Thoracic aorta (tissue), 2 donors: Measurements from ENCODE around the gene GFRA3. TPM values are rescaled to one million over a fixed set of nuclear protein-coding genes. Genes with fewer than 3 reads are reported as not detected.

Experiments used
- ATAC-seq: fragments of 150-250 bp; one replicate; pipeline ENCODE4 v1.8.0; 2017; ENCODE audit warnings: low read depth; ENCODE audit not compliant: insufficient number of reproducible peaks, low FRiP score
- DNase-seq: peaks from one replicate; pipeline ENCODE4 v3.0.0-alpha.2; 2020; ENCODE audit warnings: low spot score
- H3K27ac ChIP-seq, 2 donors: fragments of 200-600 bp; sonication (generic); 1 replicate in 1 of 2; 2 replicates in 1 of 2; pipeline ENCODE4 v1.5.1; 2016; ENCODE audit warnings: mild to moderate bottlenecking in 2 of 2, moderate library complexity in 2 of 2
- H3K27me3 ChIP-seq: fragments of 200-600 bp; sonication (generic); replicated peaks from 2 replicates; pipeline ENCODE4 v1.6.0; 2016; ENCODE audit warnings: mild to moderate bottlenecking; ENCODE audit not compliant: insufficient read depth
- H3K36me3 ChIP-seq: fragments of 200-600 bp; sonication (generic); one replicate; pipeline ENCODE4 v1.5.1; 2016
- H3K4me1 ChIP-seq, 2 donors: fragments of 200-600 bp; sonication (generic); 1 replicate in 1 of 2; 2 replicates in 1 of 2; pipeline versions ENCODE4 v1.5.1 to v1.6.0; 2016; ENCODE audit warnings: low read depth in 2 of 2, mild to moderate bottlenecking in 1 of 2; ENCODE audit not compliant: control insufficient read depth in 1 of 2
- H3K4me3 ChIP-seq: fragments of 200-600 bp; sonication (generic); 2 replicates; pipeline ENCODE4 v1.5.1; 2016; ENCODE audit warnings: mild to moderate bottlenecking
- H3K9me3 ChIP-seq: fragments of 200-600 bp; sonication (generic); 2 replicates; pipeline ENCODE4 v1.5.1; 2016
- CTCF ChIP-seq: fragments of 200-600 bp; sonication (generic); IDR thresholded peaks from one replicate; pipeline ENCODE4 v1.5.1; 2019; ENCODE audit warnings: antibody characterized with exemption
- total RNA-seq, 2 donors: library from RNA; depleted of rRNA; stranded (reverse); fragments of >200 nt; gene quantifications; one replicate each; pipeline versions ENCODE4 v1.1.0 to v1.2.3, GENCODE V29; 2016

GFRA3 gene
- total RNA-seq, 2 donors from 2014 or later: 0.27 TPM; not detected in 1

GRCh38 chr5:138303372-138303771 lies 29.0 kb upstream of the GFRA3 start:
- Histone ChIP-seq H3K4me1 (peaks cover 0 to 5% of the 10 kb centered on the region in 2 donors), H3K4me3 (no peak overlapping the region), H3K9me3 (no peaks in the 10 kb centered on the region), H3K27me3 (no peaks in the 10 kb centered on the region), H3K36me3 (no peaks in the 10 kb centered on the region), H3K27ac (no peak overlapping the region)
- DNase-seq: no peak
- ATAC-seq: no peak
- no peak for TF ChIP-seq CTCF

- no peaks in the 10 kb centered on the region for H3K27me3 ChIP-seq
- H3K4me1 ChIP-seq: no peaks in the 10 kb centered on the region
- no peaks in the 10 kb centered on the region for H3K9me3 ChIP-seq
- H3K36me3 ChIP-seq: no peaks in the 10 kb centered on the region
- ATAC-seq: no peak
- no peak overlapping the region for H3K4me3 ChIP-seq
- no peak overlapping the region for H3K27ac ChIP-seq
- DNase-seq: no peak
- no peak for TF ChIP-seq CTCF
Measured at GRCh38 chr5:138289296-138289695, 14.9 kb upstream of the GFRA3 start.

DNA sequence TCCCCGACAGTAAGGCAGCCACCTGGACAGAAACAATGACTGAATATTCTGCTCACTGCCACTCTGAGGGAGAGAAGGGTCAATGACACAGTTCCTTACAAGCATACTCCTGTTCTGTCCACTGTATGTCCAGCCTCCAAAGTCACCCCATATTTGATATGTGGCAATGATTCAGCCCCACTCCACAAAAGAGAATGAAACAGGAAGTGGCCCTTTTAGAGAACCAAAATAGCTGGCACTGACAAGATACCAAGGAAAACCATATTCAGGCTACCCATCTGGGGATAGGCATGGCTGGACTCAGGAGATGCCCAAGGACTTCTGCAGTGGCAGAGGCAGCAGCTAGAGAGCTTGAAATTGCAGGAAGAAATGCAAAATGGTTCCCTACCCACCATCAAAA lies 12.8 kb upstream of the GFRA3 start:
- no peaks in the 10 kb centered on the region for H3K36me3 ChIP-seq
- ATAC-seq (no peak), DNase-seq (no peak)
- no peaks in the 10 kb centered on the region for H3K9me3 ChIP-seq
- H3K4me3 ChIP-seq: no peak overlapping the region
- no peak for TF ChIP-seq CTCF
- H3K27me3 ChIP-seq: no peaks in the 10 kb centered on the region
- H3K27ac ChIP-seq: no peak overlapping the region
- H3K4me1 ChIP-seq: no peaks in the 10 kb centered on the region

- H3K27me3 ChIP-seq: no peaks in the 10 kb centered on the region
- no peak overlapping the region for H3K4me3 ChIP-seq
- no peaks in the 10 kb centered on the region for H3K36me3 ChIP-seq
- no peak for TF ChIP-seq CTCF
- ATAC-seq (no peak), DNase-seq (no peak)
- H3K4me1 ChIP-seq: no peaks in the 10 kb centered on the region
- H3K27ac ChIP-seq: no peak overlapping the region
- H3K9me3 ChIP-seq: no peaks in the 10 kb centered on the region
Measured at GRCh38 chr5:138282920-138283742, 8.7 kb upstream of the GFRA3 start.

DNA sequence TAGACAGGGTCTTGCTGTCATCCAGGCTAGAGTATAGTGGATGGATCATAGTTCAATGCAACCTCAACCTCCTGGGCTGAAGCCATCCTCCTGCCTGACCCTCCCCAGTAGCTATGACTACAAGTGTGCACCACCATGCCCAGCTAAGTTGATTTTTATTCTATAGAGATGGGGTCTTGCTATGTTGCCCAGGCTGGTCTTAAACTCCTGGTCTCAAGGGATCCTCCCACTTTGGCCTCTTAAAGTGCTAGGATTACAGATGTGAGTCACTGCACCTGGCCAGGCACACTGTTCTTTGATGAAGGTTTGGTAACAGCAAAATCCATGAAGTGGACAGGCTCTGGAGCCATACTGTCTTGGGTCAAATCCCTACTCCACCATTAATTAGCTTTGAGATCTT lies 6.5 kb upstream of the GFRA3 start:
- TF ChIP-seq CTCF: no peak
- DNase-seq (no peak), ATAC-seq (no peak)
- H3K27me3 ChIP-seq: no peaks in the 10 kb centered on the region
- H3K4me3 ChIP-seq: no peak overlapping the region
- no peaks in the 10 kb centered on the region for H3K9me3 ChIP-seq
- H3K4me1 ChIP-seq: no peaks in the 10 kb centered on the region
- no peaks in the 10 kb centered on the region for H3K36me3 ChIP-seq
- H3K27ac ChIP-seq: no peak overlapping the region
